ENCODE data around the gene CUL3.

CUL3 gene

GRCh38 chr2:224580248-224580647 lies 4.9 kb downstream of the CUL3 start:
- DNase-seq (ENCODE audit: low spot score), result no peak

GRCh38 chr2:224579411-224579810 lies 5.8 kb downstream of the CUL3 start:
- DNase-seq (ENCODE audit: low spot score), result no peak

GRCh38 chr2:224577541-224577940 lies 7.6 kb downstream of the CUL3 start:
- no peak for DNase-seq (ENCODE audit: low spot score)

GRCh38 chr2:224576088-224576715 lies 9.0 kb downstream of the CUL3 start:
- DNase-seq (ENCODE audit: low spot score), result no peak

GRCh38 chr2:224574423-224575084 lies 10.6 kb downstream of the CUL3 start:
- no peak for DNase-seq (ENCODE audit: low spot score)

GRCh38 chr2:224573724-224574123 lies 11.4 kb downstream of the CUL3 start:
- DNase-seq (ENCODE audit: low spot score), result no peak

GRCh38 chr2:224572338-224572737 lies 12.8 kb downstream of the CUL3 start:
- no peak for DNase-seq (ENCODE audit: low spot score)

GRCh38 chr2:224570328-224570993 lies 14.7 kb downstream of the CUL3 start:
- DNase-seq (ENCODE audit: low spot score), result peak; percentile 37

GRCh38 chr2:224569654-224570053 lies 15.5 kb downstream of the CUL3 start:
- DNase-seq (ENCODE audit: low spot score), result no peak

GRCh38 chr2:224565452-224566035 lies 19.6 kb downstream of the CUL3 start:
- DNase-seq (ENCODE audit: low spot score), result no peak

- DNase-seq (ENCODE audit: low spot score), result no peak
Observed at GRCh38 chr2:224563537-224563936, 21.6 kb downstream of the CUL3 start.

GRCh38 chr2:224562831-224563230 lies 22.3 kb downstream of the CUL3 start:
- DNase-seq (ENCODE audit: low spot score), result no peak

- DNase-seq (ENCODE audit: low spot score), result no peak
Observed at GRCh38 chr2:224561234-224562005, 23.7 kb downstream of the CUL3 start.

- no peak for DNase-seq (ENCODE audit: low spot score)
Observed at GRCh38 chr2:224560549-224560948, 24.6 kb downstream of the CUL3 start.

- DNase-seq (ENCODE audit: low spot score), result no peak
Observed at GRCh38 chr2:224557610-224558009, 27.6 kb downstream of the CUL3 start.

- no peak for DNase-seq (ENCODE audit: low spot score)
Observed at GRCh38 chr2:224556381-224556780, 28.8 kb downstream of the CUL3 start.

GRCh38 chr2:224555823-224556366 lies 29.3 kb downstream of the CUL3 start:
- no peak for DNase-seq (ENCODE audit: low spot score)

- DNase-seq (ENCODE audit: low spot score), result no peak
Observed at GRCh38 chr2:224552771-224553170, 32.4 kb downstream of the CUL3 start.

GRCh38 chr2:224551693-224552092 lies 33.5 kb downstream of the CUL3 start:
- no peak for DNase-seq (ENCODE audit: low spot score)

GRCh38 chr2:224546926-224547325 lies 38.2 kb downstream of the CUL3 start:
- no peak for DNase-seq (ENCODE audit: low spot score)

GRCh38 chr2:224545884-224546644 lies 39.1 kb downstream of the CUL3 start:
- DNase-seq (ENCODE audit: low spot score), result no peak

Data from Ammon's horn (tissue), 1 donor.